Left lung (tissue), 10 donors: ENCODE measurements around the gene HOXA7. TPM values are rescaled to one million over a fixed set of nuclear protein-coding genes. Genes with fewer than 3 reads are reported as not detected.
A peak's percentile ranks its signal among the peaks of the same experiment; 100 is the strongest.

Experiments
- ATAC-seq: fragments of 200-7000 bp; cut with Tn5 transposase; one replicate; pipeline ENCODE4 v1.9.1; 2020; ENCODE audit warnings: moderate library complexity
- DNase-seq, 4 donors: peaks; one replicate each; pipeline ENCODE4 v3.0.0-alpha.2; 2013 to 2020
- H3K27ac ChIP-seq, 2 donors: fragments of 200-600 bp; sonication (generic) in 1 of 2; one replicate each; pipeline versions ENCODE4 v1.5.0 to v1.8.0; 2020 to 2021
- H3K27me3 ChIP-seq, 2 donors: fragments of 200-600 bp; sonication (generic) in 1 of 2; one replicate each; pipeline versions ENCODE4 v1.5.0 to v1.8.0; 2020 to 2021
- H3K36me3 ChIP-seq, 2 donors: fragments of 200-600 bp; sonication (generic) in 1 of 2; one replicate each; pipeline versions ENCODE4 v1.5.0 to v1.8.0; 2020 to 2021
- H3K4me1 ChIP-seq, 2 donors: fragments of 200-600 bp; one replicate each; pipeline ENCODE4 v1.8.0; 2021
- H3K4me3 ChIP-seq, 2 donors: fragments of 200-600 bp; sonication (generic) in 1 of 2; one replicate each; pipeline versions ENCODE4 v1.5.0 to v1.8.0; 2020 to 2021; ENCODE audit warnings: mild to moderate bottlenecking in 1 of 2
- H3K9me3 ChIP-seq, 2 donors: fragments of 200-600 bp; sonication (generic) in 1 of 2; one replicate each; pipeline versions ENCODE4 v1.5.0 to v1.8.0; 2020 to 2021
- intact Hi-C, 2 donors: fragments of 100-400 bp; cut with DNase I; formaldehyde crosslinking; loops; one replicate each; pipeline versions ENCODE4 v1.11.2 to v1.14.2; 2022
- polyA plus RNA-seq, 6 donors: library from polyadenylated mRNA; unstranded; fragments of 120-200 nt; gene quantifications; one replicate each; pipeline ENCODE4 v1.2.1, GENCODE V29; 2013; ENCODE audit not compliant: insufficient read length in 6 of 6
- total RNA-seq, 2 donors: library from RNA; stranded (reverse); fragmentation: NEBNext Ultra II Directional; extraction: Animal tissue kit (Norgen Biotek cat#: 25700); gene quantifications; one replicate each; pipeline ENCODE4 v1.2.1, GENCODE V29; 2021
- TF ChIP-seq, protein P1 (sequence below), 2 donors: fragments of 200-600 bp; sonication (generic) in 1 of 2; IDR thresholded peaks; one replicate each; pipeline versions ENCODE4 v1.5.0 to v1.8.0; 2021; ENCODE audit warnings: antibody characterized with exemption in 2 of 2
- donor health status: DM: no; HTN: yes; CAD: no.
- donor health status: DM: no; HTN: no; CAD: no.

Gene HOXA7
- total and polyA plus RNA-seq, 8 donors = 1.3 to 6.4 (median 4.9) TPM

GRCh38 chr7:27129729-27130539 is 26.5 kb downstream of the HOXA7 start:
- DNase-seq (peak in 1 of 4 donors; percentile 29), ATAC-seq (peak; percentile 8)
- peak overlapping the region; percentile 81 to 83 for H3K27ac ChIP-seq

GRCh38 chr7:27128776-27129728 is 27.4 kb downstream of the HOXA7 start:
- H3K4me1 ChIP-seq = peaks cover 10 to 33% of the 10 kb centered on the region in 2 donors
- peaks cover 0 to 97% of the 10 kb centered on the region in 2 donors for H3K27me3 ChIP-seq
- intact Hi-C loops = no loop called here

More at GRCh38 chr7:27129729-27130539, 26.5 kb downstream of the HOXA7 start:
- H3K4me3 ChIP-seq = peak overlapping the region; percentile 49 to 51
- intact Hi-C loops = no loop called here
- H3K36me3 ChIP-seq = no peaks in the 10 kb centered on the region
- H3K27me3 ChIP-seq = peaks cover 0 to 96% of the 10 kb centered on the region in 2 donors
- H3K4me1 ChIP-seq = peaks cover 14 to 39% of the 10 kb centered on the region in 2 donors
- H3K9me3 ChIP-seq = no peaks in the 10 kb centered on the region
- TF ChIP-seq, protein P1, sequence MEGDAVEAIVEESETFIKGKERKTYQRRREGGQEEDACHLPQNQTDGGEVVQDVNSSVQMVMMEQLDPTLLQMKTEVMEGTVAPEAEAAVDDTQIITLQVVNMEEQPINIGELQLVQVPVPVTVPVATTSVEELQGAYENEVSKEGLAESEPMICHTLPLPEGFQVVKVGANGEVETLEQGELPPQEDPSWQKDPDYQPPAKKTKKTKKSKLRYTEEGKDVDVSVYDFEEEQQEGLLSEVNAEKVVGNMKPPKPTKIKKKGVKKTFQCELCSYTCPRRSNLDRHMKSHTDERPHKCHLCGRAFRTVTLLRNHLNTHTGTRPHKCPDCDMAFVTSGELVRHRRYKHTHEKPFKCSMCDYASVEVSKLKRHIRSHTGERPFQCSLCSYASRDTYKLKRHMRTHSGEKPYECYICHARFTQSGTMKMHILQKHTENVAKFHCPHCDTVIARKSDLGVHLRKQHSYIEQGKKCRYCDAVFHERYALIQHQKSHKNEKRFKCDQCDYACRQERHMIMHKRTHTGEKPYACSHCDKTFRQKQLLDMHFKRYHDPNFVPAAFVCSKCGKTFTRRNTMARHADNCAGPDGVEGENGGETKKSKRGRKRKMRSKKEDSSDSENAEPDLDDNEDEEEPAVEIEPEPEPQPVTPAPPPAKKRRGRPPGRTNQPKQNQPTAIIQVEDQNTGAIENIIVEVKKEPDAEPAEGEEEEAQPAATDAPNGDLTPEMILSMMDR (IDR thresholded peaks at IDR 0.05) = no peak

GRCh38 chr7:27128034-27128433 is 28.4 kb downstream of the HOXA7 start:
- peak overlapping the region in 1 of 2 donors; percentile 34 for H3K27ac ChIP-seq
- DNase-seq = peak in 2 of 4 donors; percentile 91 to 96
- no peaks in the 10 kb centered on the region for H3K9me3 ChIP-seq

More at GRCh38 chr7:27128776-27129728, 27.4 kb downstream of the HOXA7 start:
- DNase-seq = no peak
- TF ChIP-seq, protein P1 (IDR thresholded peaks at IDR 0.05) = no peak
- Histone ChIP-seq H3K4me3 (peak overlapping the region; percentile 19 to 49), H3K36me3 (no peaks in the 10 kb centered on the region), H3K9me3 (no peaks in the 10 kb centered on the region), H3K27ac (peak overlapping the region; percentile 81 to 82)
- ATAC-seq = no peak

DNA sequence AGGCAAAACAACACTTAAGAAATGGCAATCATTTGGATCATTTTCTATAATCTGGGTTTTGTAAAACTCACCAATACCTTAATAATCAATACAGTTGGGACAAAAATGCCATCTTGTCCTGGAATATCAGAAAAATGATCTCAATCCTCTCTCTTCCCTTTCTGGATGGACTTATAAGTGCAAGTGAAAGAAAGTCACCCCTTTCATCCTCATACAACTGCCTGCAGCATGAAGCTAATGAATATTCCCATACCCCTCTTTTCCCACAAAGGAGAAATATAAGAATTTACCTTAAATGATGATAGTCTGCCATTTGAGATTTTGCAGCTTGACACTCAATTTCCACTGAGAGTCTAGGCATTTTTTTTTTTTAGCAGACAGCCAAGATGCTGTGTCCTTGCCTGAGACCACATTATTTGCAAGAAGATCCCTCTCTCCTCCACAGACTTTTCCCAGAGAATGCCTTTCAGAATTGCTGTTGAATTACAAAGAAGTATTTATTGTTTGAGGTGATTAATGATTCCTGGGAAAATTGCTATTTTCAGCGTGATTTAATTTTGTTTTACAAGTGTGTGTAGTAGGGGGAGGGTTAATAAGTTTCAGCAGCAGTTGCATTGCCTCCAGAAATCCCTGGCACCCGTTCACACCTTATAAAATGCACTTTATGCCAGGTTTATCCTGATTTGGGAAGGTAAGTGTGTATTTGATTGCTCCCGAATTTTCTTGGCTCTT is 29.7 kb downstream of the HOXA7 start:
- Histone ChIP-seq H3K36me3 (no peaks in the 10 kb centered on the region), H3K27ac (no peak overlapping the region), H3K27me3 (peaks cover 0 to 97% of the 10 kb centered on the region in 2 donors), H3K4me1 (peaks cover 6 to 30% of the 10 kb centered on the region in 2 donors), H3K4me3 (no peak overlapping the region), H3K9me3 (no peaks in the 10 kb centered on the region)
- DNase-seq (no peak), ATAC-seq (no peak)
- TF ChIP-seq, protein P1 (IDR thresholded peaks at IDR 0.05) = no peak
- intact Hi-C loops = no loop called here

More at GRCh38 chr7:27128034-27128433, 28.4 kb downstream of the HOXA7 start:
- intact Hi-C loops = no loop called here
- ATAC-seq = no peak
- H3K4me3 ChIP-seq = no peak overlapping the region
- peaks cover 6 to 28% of the 10 kb centered on the region in 2 donors for H3K4me1 ChIP-seq
- H3K36me3 ChIP-seq = no peaks in the 10 kb centered on the region
- TF ChIP-seq, protein P1 (IDR thresholded peaks at IDR 0.05) = no peak
- peaks cover 0 to 97% of the 10 kb centered on the region in 2 donors for H3K27me3 ChIP-seq
